ENCODE data around the gene TCERG1.
A peak's percentile ranks its signal among the peaks of the same experiment; 100 is the strongest.

DNA sequence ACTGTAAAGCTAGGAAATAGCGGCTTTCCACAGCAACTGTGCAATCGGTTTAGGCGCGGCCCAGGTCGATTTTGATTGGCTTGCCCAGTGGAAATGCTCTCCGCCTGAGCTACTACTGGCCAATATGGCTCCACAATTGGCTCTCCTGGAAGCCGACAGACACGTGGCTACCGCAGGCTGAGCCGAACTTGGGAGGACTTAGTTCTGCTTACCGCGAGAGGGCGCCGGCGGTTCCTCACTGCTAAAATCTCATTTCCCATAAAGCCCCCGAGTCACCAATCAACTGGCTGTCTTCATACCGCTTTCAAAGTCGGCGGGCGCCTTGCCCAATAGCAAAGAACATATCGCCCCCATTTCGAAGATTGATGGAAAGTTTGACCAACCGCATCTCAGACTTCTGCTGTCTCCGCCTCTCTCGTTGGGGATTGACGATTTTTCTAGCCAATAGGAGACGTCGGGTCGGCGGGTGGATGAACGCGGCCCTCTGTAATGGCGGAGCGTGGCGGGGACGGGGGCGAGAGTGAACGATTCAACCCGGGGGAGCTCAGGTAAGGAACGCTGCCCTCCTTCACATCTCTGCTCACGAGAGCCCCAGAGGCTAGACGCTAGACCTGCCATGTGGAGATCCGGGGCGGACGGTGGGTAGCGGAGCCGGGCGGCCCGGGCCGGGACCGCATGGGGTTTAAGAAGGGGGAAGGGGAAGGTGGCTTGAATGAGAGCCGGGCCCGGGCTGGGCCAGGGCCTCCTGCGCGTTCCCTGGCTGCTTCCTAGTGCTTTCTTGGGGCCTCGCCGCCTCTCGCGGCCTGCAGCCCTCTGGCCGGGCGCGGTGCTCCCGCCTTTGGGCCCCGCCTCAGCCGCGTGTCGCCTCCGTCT lies at the start of gene TCERG1:
- TF ChIP-seq, protein P1, sequence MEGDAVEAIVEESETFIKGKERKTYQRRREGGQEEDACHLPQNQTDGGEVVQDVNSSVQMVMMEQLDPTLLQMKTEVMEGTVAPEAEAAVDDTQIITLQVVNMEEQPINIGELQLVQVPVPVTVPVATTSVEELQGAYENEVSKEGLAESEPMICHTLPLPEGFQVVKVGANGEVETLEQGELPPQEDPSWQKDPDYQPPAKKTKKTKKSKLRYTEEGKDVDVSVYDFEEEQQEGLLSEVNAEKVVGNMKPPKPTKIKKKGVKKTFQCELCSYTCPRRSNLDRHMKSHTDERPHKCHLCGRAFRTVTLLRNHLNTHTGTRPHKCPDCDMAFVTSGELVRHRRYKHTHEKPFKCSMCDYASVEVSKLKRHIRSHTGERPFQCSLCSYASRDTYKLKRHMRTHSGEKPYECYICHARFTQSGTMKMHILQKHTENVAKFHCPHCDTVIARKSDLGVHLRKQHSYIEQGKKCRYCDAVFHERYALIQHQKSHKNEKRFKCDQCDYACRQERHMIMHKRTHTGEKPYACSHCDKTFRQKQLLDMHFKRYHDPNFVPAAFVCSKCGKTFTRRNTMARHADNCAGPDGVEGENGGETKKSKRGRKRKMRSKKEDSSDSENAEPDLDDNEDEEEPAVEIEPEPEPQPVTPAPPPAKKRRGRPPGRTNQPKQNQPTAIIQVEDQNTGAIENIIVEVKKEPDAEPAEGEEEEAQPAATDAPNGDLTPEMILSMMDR (IDR thresholded peaks at IDR 0.05): peak; percentile 84
- TF ChIP-seq EZH2 (IDR thresholded peaks at IDR 0.05; ENCODE audit: borderline replicate concordance, insufficient read depth, low read depth, low read length, poor library complexity, severe bottlenecking): no peak
